Brain microvascular endothelial cell (primary cell): Measurements from ENCODE around the gene DHRS12.

Source experiments
- DNase-seq: peaks from one replicate; pipeline ENCODE4 v3.0.0-alpha.2; 2020
- H3K27ac ChIP-seq: fragments of 250-450 bp; sonication (Bioruptor Pico); 2 replicates; pipeline ENCODE4 v1.5.1; 2020; ENCODE audit warnings: mild to moderate bottlenecking, moderate library complexity
- H3K27me3 ChIP-seq: fragments of 250-450 bp; sonication (Bioruptor Pico); replicated peaks from 2 replicates; pipeline ENCODE4 v1.5.1; 2020; ENCODE audit warnings: mild to moderate bottlenecking
- H3K36me3 ChIP-seq: fragments of 250-450 bp; sonication (Bioruptor Pico); replicated peaks from 2 replicates; pipeline ENCODE4 v1.5.1; 2020; ENCODE audit warnings: mild to moderate bottlenecking
- H3K4me3 ChIP-seq: 2 replicates; pipeline ENCODE4 v1.5.1; 2011; ENCODE audit warnings: low read depth, mild to moderate bottlenecking, control low read depth, low read length, moderate library complexity
- CTCF ChIP-seq: IDR thresholded peaks from 2 replicates; pipeline ENCODE4 v1.5.1; 2011; ENCODE audit warnings: low read depth, mild to moderate bottlenecking, moderate library complexity, low read length, control low read depth, inconsistent platforms; ENCODE audit errors: missing control alignments
- in situ Hi-C: cut with HindIII; loops from 2 replicates; pipeline ENCODE4 v1.10.0; 2017; ENCODE audit warnings: low sequenced_read_pairs, low pct_ligation_motif_present

The DHRS12 gene

GRCh38 chr13:51719394-51719793, 84.6 kb downstream of the DHRS12 start:
- no peak for TF ChIP-seq CTCF
- Histone ChIP-seq H3K36me3 (no peaks in the 10 kb centered on the region), H3K27me3 (no peaks in the 10 kb centered on the region), H3K27ac (no peak overlapping the region), H3K4me3 (no peak overlapping the region)
- no peak for DNase-seq
- in situ Hi-C loops, result no loop called here
